GM21447 (cell line): ENCODE data around the gene MEIOB.
"Not testable (repeated sequence)": the region's sequence is repeated elsewhere in the genome, so short reads cannot be mapped to it uniquely, and the experiment has no call there.

Experiments
- ATAC-seq: cut with Tn5 transposase; IDR thresholded peaks from one replicate; pipeline ENCODE4 v1.9.1; 2021; ENCODE audit not compliant: unreplicated experiment

MEIOB gene

DNA sequence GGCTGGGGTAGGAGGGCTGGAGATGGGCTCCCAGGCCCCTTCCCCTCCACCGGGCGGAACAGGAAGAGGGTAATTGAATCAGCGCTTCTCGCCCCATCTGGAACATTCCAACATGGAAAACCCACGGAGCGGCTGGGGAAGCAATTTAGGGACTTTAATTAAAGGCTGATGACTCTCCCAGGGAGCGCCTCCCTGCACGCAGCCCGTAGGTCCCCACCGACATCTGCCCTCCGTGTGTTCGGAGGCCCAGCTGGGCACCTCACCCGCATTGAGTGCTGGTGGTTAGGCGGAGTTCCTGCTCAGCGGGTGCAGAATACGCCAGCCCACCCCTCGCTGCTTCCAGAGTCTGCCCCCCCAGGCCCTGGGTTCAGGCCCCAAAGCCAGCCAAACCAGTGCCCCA, 36.2 kb upstream of the MEIOB start:
- ATAC-seq, result no peak

GRCh38 chr16:1907226-1907860, 35.4 kb upstream of the MEIOB start:
- ATAC-seq, result no peak

DNA sequence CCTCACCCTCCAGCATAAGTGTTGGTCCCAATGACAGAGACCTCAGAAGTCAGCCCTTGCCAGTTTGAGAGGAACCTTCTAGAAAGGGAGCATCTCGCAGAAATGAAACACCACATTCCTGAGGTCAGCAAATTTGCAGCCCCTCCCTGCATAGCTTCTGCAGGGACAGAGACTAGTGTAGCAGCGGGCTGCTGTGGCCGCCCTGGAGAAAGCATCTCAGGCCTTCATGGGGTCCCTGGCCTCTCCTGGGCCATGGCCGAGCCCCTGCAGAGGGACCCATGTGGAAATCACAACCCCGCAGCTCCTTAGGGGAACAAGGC, 34.8 kb upstream of the MEIOB start:
- ATAC-seq, result no peak

DNA sequence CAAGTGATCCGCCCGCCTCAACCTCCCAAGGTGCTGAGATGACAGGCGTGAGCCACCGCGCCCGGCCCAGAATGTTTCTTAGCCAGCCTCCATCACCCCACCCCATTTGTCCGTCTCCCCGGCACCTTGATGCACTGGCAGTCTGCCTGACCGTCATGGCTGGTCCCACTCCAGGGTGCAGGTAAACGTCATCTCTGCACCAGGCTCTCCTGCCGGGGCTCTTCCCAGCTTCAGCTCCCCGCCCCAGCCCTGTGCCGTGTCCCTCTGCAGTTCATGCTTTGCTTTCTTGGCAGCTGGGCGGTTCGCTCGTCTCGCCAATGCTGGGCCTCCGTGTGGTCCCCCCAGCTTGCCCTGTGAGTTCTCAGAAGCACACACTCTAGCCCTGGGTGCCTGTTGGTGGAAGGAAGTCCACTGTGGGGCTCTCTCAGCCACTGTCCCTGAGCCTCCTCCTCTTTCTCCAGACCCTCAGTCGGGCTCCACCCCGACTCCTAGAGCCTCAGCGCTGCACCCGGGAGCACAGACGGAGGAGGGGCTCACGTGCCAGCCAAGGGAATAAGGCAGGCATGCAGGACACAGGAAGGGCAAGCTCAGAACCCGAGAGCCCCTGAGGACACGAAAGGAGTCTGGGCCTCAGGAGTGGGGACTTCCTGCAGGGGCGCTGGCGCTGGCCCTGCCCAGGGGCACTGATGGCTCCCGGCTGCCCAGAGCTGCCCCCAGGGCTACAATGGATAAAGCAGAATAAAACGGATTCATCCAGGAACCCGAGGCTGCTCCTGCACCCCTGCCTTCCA, 34.3 kb upstream of the MEIOB start:
- ATAC-seq, result no peak

DNA sequence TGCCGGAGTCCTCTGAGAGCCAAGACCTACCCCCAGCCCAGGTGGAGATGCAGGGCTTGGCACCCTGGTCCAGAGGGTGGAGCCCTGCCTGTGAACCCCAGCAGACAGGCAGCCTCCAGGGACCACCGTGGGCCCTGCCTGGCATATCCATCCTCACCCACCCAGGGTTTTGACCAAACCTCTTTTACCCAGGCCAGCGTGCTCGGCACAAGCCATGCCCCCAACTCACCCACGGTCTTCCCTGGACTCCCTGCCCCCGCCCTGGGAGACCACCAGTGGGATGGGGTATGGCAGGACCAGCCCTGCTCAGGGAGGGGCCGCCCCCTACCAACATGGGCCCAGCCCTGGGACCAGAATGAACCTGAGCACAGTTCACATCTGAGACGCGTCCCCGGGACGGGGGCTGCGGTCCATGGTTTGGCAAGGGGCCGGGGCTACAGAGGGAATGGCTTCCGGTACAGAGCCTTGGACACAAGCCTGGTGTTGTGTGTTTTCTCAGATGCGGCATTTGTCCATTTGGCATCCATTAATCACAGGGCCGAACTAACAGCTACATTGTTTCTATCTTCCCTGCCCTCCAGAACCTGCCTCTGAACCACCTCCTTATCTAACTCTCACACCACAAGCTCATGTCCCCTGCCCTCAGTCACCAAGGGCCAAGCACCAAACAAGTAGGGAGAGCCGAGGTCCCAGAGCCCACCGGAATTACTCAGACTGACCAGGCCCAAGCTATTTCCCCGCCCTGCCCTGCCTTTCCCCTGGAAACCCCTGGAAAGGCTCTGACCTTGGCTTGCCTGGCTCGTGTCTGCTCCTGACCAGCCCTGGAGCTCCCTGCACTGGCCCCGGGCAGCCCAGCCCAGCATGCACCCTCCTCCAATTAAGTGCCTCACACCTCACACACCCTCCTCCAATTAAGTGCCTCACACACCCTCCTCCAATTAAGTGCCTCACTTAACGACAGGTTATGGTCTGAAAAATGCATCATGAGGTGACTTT, 32.2 kb upstream of the MEIOB start:
- ATAC-seq, result no peak

DNA sequence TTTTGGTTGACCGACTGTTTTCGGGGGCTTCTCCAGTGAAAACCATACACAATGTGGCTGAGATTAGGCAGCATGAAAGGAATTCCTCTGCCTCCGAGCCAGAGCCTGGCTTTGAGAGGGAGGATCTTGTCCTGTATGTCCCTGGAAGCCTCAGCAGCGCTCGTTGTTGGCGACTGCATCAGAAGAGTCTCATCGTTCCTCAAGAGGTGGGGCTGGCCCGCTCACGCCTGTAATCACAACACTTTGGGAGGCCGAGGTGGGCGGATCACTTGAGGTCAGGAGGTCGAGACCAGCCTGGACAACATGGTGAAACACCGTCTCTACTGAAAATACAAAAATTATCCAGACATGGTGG, 31.2 kb upstream of the MEIOB start:
- ATAC-seq, result no peak

GRCh38 chr16:1902547-1903219, 30.7 kb upstream of the MEIOB start:
- ATAC-seq, result no peak

GRCh38 chr16:1900452-1900774, 28.4 kb upstream of the MEIOB start:
- ATAC-seq, result no peak

DNA sequence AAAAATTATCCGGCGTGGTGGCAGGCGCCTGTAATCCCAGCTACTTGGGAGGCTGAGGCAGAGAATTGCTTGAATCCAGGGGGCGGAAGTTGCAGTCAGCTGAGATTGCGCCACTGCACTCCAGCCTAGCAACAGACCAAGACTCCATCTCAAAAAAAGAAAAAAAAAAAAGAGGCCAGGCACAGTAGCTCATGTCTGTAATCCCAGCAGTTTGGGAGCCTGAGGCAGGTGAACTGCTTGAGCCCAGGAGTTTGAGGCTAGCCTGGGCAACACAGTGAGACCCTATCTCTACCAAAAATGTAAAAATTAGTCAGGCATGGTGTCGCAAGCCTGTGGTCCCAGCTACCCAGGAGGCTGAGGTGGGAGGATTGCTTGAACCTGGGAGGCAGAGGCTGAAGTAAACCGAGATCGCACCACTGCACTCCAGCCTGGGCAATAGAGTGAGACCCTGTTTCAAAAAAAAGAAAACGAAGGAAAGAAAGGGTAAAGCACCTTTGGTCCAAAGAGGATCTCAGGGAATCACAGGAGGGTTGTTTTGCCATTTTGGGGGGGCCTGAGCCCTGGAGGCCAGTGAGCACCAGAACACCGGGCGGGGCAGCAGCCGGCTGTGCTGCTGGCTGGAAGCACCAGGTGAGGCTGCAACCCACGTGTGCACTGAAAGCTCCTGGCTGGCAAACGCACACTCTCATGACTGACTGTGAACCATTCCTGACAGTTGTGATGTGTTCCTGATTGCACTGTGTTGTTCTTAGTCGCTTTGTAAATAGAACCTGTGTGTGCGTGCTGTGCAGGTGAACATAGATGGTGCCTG, 27.9 kb upstream of the MEIOB start:
- no peak for ATAC-seq

DNA sequence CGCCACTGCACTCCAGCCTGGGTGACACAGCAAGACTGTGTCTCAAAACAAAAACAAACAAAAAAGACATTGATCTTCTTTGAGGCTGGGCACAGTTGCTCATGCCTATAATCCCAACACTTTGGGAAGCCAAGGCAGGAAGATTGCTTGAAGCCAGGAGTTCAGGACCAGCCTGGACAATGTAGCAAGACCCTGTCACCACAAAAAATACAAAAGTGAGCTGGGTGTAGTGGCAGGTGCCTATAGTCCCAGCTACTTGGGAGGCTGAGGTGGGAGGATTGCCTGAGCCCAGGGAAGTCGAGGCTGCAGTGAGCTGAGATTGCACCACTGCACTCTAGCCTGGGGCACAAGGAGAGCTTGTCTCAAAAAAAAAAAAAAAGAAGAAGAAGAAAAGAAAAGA, 25.7 kb upstream of the MEIOB start:
- ATAC-seq, result not testable (repeated sequence)

- no peak for ATAC-seq
Measured at GRCh38 chr16:1895949-1896675, 24.1 kb upstream of the MEIOB start.

- ATAC-seq, result no peak
Measured at GRCh38 chr16:1895068-1895467, 23.1 kb upstream of the MEIOB start.

DNA sequence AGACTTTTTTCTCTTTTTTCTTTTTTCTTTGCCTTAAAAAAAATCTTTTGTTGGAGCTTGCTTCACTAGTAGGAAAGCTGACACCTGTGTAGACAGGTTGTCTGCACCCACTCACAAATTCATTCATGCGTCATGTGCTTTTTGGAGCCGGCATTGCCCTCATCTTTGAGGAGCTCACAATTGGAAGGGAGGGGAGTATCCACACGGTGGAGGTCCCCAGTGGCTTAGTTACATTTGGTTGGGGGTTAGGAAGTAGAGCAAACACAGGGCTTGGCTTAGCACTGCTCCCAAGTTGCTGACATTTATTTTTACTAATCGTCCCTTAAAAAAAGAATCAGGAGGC, 18.7 kb upstream of the MEIOB start:
- ATAC-seq, result no peak

DNA sequence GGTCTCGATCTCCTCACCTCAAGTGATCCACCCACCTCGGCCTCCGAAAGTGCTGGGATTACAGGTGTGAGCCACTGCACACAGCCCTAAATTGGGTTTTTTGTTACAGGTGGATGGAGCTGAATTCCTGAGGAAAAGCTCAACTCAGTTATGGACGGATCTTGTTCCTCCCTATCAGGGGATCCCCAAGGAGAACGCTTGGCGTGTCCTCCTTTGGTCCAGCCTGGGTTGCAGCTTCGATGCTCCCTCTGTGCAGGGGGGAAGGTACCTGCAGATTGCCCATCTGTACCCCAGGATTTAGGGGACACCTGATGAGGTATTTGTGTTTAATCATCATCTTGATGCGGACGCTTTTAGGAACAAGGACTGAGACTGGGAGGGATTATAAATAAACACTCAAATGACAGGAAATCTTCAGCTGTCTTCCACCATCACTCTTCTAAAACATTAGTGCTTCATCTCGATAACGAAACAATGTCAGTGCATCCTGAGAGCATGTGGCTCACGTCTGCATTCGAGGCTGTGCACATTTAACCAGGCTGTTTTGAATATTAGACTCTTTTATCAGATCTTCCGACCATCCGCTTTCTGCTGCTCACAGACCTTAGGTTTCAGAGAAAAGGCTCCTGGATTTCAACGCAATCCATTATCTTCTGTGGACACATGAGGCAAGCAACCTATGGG, 18.2 kb upstream of the MEIOB start:
- ATAC-seq, result no peak

GRCh38 chr16:1887711-1888354, 15.9 kb upstream of the MEIOB start:
- no peak for ATAC-seq

GRCh38 chr16:1884889-1885288, 12.9 kb upstream of the MEIOB start:
- no peak for ATAC-seq

DNA sequence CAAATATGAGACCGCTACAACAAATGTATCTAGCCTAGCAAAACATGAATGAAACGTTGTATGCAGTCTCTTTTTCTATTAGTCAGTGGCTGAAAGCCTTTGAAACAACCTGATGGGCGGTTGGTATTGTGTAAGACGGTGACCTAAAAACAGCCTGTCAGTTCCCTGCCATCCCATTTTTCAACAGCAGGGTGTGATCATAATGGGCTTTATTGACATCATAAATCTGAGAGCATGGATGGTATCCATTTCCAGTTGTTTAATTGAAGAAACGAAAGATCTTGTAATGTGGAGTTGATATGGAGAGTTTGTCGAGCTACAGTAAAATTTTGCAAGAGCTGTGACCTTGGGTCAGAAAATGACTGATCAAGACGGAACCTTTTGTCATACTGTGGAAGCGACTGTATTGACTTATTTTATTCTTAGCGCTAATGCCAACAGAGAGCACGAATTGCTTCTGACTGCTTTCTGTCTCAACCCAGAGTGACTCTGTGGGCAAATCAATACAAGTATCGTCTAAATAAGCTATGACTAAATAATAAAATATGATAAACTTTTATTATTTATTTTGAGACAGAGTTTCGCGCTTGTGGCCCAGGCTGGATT, 12.3 kb upstream of the MEIOB start:
- ATAC-seq, result no peak

DNA sequence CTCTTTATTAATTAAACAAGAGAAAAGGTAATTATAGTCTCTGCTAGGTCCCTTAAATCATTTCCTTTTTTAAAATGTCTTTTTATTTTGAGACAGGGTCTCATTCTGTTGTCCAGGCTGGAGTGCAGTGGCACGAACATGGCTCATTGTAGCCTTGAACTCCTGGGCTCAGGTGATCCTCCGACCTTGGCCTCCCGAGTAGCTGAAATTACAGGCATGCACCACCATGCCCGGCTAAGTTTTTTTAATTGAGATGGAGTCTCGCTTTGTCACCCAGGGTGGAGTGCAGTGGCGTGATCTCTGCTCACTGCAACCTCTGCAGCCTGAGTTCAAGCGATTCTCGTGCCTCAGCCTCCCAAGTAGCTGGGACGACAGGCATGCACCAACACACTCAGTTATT, 9.2 kb upstream of the MEIOB start:
- ATAC-seq, result not testable (repeated sequence)

DNA sequence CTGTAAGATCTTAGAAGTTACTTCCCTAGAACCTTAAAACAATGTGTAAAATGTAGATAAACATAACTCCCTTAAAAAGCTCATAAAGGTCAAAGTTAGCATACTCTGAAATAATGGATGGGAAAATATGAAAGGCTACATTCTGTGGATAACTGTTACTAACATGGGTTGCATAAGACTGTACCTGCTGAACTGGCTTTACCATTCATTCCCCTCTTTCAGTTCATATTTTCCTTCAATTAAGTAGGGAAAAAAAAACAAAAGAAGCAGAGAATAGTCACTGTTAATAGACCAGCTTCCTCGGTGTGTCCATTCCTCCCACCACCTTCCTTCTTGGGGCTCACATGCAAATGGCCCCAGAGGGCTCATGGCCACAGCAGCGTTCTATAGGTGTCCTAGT, 7.5 kb upstream of the MEIOB start:
- no peak for ATAC-seq
